GM21381 (cell line): ENCODE data around the gene PLEKHA6.

Experiments used
- ATAC-seq: cut with Tn5 transposase; IDR thresholded peaks from one replicate; pipeline ENCODE4 v1.9.1; 2021; ENCODE audit warnings: mild to moderate bottlenecking, moderate library complexity; ENCODE audit not compliant: unreplicated experiment

Gene PLEKHA6

DNA sequence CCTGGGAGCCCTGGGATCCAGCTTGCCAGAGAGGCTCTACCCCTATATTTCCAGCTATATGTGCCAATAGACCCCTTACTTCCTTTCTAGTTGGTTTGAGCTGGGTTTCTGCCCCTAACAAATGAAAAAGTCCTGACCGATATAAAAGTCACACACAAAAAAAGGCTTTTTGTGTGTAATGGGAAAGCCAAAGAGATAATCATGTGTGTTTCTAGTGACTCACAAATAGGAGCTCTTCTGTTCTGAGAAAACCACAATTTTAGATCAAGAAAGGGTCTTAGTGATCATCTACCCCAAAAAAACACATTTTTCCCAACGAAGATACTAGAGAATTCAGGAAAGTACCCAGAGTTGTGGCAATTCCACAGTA is 23.0 kb upstream of the PLEKHA6 start:
- ATAC-seq: no peak

DNA sequence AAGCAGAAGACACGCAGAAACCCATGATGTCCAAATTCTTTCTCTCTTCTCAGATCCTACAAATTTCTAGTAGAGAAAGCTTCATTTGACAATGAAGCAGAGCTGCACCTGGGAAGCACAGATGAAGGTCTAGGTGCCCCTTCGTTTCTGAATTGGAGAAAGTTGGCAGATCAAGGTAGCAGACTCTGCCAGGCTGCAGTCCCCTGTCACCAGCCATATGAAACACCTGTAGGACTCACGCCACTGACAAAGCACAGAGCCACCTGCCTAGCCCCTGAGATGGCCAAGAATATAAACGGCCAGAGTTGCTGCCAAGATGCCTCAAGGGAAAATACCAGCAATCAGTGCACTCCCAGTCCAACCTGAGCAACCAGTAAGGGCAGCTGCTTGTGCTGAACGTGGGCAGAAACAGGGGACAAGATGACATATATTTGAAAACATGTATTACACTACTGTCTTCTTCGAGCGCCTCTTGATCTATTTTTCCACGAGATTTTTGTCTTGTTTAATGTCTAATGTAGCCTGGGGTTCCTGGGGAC is 20.6 kb upstream of the PLEKHA6 start:
- ATAC-seq: no peak

- ATAC-seq: no peak
These were observed 18.3 kb upstream of the PLEKHA6 start for GRCh38 chr1:204377800-204378668.

DNA sequence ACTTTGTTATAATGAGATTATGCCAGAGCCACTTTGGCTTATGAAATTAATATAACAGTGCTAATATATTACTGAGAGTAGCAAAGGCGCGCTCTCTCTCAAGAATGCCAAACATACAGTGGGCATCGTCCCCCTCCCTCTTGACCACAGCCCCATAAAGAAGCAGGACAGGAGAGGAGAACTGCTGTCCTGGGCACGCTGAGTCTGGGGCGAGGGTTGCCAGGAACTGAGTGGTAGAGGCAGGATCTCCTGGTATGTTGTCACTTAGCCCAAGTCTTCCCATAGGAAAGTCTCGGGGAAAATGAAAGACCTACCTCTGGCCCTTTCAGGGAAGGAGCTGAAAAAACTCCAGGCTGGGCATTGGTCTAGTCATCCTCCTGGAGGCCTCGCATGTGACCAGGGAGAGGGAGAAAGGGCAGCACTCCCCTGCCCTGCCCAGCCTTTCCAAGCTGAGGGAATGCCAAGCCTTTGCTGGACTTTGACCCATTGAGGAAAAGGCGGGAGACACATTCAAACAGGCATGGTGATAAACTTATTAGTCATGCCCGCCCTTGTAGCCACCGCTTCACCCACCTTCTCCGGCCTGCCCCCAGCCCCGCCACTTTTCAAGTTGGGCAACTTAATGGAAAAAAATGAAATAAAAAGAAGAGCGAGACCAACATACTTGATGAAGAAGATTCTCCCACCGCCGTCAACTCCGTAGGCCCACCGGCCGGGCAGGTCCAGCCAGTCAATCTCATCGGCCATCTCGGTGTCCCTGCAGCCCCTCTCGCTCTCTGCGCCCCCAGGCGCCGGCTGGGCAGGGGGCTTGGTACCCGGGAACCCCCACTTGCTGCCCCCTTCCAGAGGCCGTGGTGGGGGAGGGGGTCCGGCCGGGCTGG is 17.4 kb upstream of the PLEKHA6 start:
- ATAC-seq: no peak

- no peak for ATAC-seq
These were observed 16.7 kb upstream of the PLEKHA6 start for GRCh38 chr1:204376465-204376864.

DNA sequence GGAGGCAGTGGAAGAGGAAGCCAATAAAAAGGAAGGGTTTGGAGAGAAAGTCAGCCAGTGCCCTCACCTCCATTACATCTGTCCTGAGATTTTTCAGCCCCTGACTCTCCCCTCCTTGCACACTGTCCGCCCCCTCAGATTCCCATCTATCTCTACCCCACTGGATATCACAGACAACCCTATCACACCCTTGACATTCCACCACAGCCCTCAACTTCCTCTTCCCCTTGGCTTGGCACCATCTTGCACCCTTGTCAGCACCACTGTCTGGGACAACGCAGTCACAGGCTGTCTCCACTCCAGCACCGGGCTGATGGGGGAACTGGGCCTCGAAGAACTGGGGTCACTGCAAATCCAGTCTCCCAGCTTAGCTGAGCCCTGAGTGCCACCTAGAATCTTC is 14.2 kb upstream of the PLEKHA6 start:
- no peak for ATAC-seq

GRCh38 chr1:204370176-204370575 is 10.4 kb upstream of the PLEKHA6 start:
- no peak for ATAC-seq

- no peak for ATAC-seq
These were observed 9.4 kb upstream of the PLEKHA6 start for GRCh38 chr1:204368996-204369726.

DNA sequence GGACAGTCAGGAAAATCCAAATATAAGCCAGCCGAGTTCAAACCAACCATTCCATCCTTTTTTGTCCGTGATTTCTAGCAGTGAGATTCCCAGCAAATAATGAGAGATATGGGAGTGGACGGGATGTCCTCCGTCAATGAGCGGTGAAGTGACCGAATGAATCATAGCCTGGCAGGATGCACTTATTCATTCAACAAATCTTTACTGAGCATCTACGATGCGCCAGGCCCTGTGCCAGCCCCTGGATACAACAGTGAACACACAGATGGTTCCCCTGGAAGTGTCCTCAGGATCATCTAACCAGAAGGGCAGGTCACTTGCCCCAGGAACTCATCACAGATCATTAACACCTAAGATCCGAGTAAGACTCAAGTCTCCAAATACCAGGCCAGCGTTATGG is 8.2 kb upstream of the PLEKHA6 start:
- no peak for ATAC-seq

DNA sequence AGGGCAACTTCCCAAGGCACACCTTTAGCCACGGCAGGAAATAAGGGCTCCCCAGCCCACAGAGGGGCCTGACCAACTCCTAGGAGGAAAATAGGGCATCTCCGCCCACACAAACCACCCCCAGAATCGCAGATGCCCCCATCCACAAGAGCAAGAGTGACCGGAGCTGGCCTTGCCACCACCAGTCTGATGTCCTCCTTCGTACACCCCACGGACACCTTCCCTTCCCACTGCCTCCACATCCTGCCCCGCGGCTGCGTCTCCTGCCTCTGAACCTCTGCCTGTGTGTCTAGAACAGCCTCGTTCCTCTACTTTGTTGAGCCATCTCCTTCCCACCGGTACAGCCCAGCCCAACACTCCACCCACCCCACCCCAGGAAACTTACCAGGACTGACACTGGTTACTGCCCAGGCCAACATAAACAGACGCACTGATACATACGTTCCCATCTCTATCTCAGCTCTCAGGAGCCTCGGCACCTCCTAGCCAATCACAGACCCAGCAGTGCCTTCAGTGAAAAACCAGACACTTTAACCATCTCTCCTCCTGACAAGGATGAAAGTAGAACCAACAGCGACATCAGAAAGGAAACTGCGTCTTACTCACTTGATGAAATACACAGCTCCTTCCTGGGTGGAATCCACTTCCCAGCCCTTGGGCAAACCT is 7.6 kb upstream of the PLEKHA6 start:
- no peak for ATAC-seq

- ATAC-seq: no peak
These were observed 7.0 kb upstream of the PLEKHA6 start for GRCh38 chr1:204366759-204367158.

DNA sequence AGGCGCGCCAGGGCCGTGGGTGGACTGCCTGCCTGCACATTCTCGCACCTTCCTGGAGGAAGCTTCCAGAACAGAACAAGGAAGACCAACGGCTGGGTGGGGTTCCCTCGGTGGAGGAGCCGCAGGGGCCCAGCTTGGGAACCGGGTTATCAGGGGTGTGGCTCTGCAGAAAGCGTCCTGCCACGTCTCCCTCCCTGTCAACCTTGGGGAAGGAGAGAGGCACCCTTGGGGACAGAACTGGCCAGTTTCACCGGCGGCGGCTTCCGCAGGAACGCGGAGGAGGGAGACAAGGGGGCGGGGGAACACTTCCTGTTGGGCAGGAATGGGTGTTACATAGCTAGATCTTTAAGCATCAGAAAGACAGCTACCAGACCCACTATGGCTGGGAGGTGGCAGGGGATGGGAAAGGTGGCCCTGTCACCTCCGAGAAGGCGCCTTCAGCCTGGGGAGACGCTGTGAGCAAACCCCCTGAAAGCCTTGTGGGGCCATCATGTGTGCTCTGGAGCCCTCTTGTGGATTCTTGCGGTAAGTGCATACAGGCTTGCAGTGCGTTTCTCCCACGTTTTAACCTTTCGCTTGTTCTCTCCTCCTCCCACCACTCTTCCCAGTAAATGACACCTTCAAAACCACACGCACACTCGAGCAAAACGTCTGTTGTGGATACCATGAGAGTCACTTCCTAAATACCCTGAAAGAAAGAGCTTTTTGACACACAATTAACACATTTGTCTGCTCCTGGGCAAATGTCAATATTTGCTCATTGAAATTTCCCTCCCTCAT is 3.8 kb upstream of the PLEKHA6 start:
- ATAC-seq: peak; percentile 52

DNA sequence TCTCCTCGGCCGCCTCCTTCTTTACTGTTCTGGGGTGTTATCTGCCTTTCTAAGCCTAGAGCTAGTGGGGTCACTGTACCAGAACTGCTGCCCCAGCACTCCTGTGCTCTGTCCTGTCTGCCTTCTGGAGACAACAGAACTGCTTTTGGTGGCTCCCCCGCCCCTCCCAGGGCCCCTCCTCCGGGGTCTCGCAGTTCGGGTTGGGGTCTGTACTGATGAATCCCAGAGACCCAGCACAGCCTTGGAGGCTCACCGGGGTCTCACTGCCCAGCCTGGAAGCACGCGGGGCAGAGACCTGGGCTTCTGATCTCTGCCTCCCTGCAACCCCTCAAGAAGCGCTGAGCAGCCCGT is 3.2 kb upstream of the PLEKHA6 start:
- no peak for ATAC-seq

DNA sequence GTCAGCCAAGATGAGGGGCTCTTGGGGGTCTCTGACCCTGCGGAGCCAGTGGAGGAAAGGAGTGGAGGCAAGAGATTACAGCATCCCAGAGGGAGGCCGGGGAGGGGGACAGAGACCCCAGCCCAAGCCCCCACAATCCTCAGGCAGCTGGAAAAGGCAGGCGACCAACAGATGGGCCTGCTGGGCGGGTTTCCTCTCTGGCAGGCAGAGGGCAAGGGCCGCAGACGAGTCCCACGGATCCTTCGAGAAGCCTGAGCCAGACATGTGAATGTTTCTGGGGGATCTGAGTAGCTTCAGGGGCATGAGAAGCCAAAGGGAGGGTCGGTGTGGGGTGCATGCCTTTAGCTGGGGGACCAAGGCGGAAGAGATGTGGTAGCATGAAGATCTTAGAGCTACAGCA is 2.1 kb upstream of the PLEKHA6 start:
- ATAC-seq: no peak

GRCh38 chr1:204361341-204361771 is 1.6 kb upstream of the PLEKHA6 start:
- ATAC-seq: no peak

- ATAC-seq: no peak
These were observed 585 bp upstream of the PLEKHA6 start for GRCh38 chr1:204360314-204360713.

DNA sequence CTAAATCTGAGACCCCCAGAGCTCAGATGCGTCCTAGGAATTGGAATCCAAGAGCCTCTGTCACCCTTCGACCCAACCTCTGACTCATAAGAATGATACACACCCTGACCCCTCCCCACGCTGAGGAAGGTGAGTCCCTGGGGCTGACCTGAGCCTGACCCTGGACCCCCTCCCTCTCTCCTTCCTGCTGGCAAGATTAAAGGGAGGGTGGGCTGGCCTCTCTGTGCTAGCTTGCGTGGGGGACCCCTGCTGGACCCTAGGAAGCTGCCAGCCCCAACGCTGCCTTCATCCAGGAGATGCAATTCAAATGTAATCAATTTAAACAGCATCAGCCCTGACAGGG is 627 bp downstream of the PLEKHA6 start:
- no peak for ATAC-seq

- no peak for ATAC-seq
These were observed 1.1 kb downstream of the PLEKHA6 start for GRCh38 chr1:204358605-204359004.

DNA sequence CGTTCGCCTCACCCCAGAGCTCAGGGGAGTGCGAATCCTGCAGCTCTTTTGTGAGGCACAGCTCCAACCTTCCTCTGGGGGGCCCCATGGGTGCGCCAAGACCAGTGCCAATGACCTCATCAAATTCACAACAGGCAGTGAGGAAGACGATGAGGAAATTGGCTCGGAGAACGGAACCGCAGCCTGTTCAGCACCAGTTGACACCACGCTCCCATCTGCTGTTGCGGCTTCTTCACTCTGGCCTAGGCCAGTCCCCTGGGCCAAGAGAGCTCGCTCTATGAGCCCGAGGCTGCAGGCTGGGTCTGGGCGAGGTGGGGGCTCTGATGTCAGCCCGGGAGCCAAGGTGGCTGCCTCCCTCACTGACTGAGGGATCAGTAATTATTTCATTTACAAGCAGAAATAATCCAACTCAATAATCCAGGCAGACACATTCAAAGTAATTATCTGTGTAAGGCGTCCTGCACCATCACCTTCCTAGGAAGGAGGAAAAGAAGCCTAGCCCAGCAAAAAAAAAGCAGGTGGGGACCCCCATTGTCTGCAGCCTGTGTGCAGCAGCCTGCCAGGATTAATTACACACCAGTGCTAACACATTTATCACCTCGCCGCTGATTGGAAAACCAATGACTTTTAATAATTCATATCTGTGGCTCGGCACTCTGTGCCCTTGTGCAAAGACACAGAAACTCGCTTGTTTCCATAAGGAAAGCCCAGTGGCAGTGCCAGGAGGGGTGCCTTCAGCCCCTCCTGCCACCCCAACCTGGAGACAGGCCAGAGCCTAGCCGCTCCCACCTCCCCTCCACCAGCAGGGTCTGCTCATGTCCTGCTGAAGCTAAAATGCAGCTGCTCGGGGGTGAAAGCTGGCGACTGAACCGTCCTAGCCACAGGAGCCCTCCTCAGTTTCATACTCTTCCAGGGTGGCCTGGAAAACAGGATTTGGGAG is 1.9 kb downstream of the PLEKHA6 start:
- ATAC-seq: no peak
